Measurements from ENCODE around the gene KRI1.

KRI1 gene

DNA sequence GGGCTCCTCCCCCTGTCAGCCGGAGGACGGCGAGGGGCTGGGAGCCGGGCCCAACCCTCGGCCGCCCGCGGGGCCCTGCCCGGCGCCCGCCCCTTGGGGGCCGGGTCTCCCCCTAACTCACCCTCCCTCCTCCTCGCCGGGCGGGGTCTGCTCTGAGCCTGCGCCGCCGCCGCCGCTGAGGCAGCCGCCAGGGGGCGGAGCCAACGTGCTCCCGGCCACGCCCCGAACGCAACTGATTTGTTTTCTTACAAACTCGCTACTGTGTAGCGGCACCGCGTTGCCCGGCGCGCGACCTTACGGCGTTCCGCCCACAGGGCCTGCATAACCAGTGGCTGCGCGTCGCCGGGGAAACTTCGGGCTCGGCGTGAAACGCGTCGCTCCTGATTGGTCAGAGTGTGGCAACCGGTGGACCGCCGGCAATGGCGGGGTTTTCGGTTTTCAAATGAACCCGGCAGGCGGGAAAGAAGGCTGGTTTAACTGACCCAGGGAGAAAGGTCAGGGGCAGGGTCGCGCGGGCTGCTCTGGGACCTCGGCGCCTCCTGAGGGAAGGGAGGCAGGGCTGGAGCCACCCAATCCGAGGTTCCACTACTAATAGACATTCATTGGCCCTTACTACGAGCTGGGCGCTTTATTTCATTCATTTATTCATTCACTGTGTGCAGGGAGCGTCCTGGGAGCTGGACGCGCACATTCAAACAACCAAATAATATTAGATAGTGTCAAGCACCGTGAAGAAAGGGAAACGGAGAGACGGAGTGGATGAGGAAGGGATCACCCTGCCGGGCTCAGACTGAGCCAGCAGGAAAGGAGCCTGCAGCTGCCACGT is 3.2 kb upstream of the KRI1 start, which contains the start of gene CDKN2D:
Gene CDKN2D, minus strand, starts transcription at position 154 of the 826 bp plus-strand sequence. CDS start 326 bp downstream, outside the sequence.
- Histone ChIP-seq H3K36me3 (ENCODE audit: control insufficient read depth, low read depth, low read length) (no peaks in the 10 kb centered on the region), H3K4me3 (ENCODE audit: low read length) (peak within 1 kb of the TSS; percentile 80), H3K9ac (ENCODE audit: low read length) (peak within 1 kb of the TSS; percentile 98), H3K9me3 (ENCODE audit: control insufficient read depth, low read depth, low read length) (no peaks in the 10 kb centered on the region), H3K4me1 (ENCODE audit: control insufficient read depth, low read depth, low read length) (peaks cover 9% of the 10 kb centered on the region), H3K27me3 (ENCODE audit: control insufficient read depth, insufficient read depth, low read length) (peaks cover 18% of the 10 kb centered on the region), H3K27ac (ENCODE audit: low read length) (peak within 1 kb of the TSS; percentile 78)

DNA sequence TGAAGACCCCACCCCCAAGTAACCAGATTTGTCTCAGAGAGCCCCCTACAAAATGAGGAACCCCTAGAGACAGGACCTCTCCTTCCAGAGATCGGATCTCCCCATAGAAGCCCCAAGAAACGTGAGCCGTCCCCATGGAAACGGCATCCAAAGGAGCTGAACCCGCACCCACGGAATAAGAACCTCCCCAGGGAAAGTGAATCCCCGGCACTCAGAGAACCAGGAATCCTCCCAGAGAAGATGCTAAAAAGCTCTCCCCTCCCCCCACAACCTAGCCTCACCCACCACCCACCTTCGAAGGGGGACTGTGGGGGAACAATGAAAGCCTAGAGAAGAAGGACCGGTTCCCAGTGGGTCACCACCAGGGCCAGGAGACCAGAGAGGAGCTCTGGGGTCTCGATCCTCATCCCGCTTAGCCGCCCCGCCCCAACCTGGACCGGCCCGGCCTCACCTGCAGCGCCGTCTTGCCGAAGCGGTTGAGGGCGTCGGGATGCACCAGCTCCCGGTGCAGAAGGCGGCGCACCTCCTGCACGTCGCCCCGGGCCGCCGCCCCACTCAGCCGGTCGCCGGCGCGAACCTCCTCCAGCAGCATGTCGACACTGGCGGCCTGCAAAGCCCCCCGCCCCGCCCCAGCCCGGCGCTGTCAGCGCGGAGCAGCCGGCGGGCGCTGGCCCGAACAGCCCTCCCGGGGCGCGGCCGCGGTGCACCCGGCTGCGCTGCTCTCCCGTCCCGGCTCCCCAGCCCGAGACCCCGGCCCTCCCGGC is 2.4 kb upstream of the KRI1 start:
- Histone ChIP-seq H3K9ac (ENCODE audit: low read length) (peak overlapping the region; percentile 27), H3K27ac (ENCODE audit: low read length) (no peak overlapping the region), H3K4me3 (ENCODE audit: low read length) (peak overlapping the region; percentile 55), H3K36me3 (ENCODE audit: control insufficient read depth, low read depth, low read length) (no peaks in the 10 kb centered on the region), H3K27me3 (ENCODE audit: control insufficient read depth, insufficient read depth, low read length) (peaks cover 18% of the 10 kb centered on the region), H3K9me3 (ENCODE audit: control insufficient read depth, low read depth, low read length) (no peaks in the 10 kb centered on the region), H3K4me1 (ENCODE audit: control insufficient read depth, low read depth, low read length) (peaks cover 9% of the 10 kb centered on the region)

DNA sequence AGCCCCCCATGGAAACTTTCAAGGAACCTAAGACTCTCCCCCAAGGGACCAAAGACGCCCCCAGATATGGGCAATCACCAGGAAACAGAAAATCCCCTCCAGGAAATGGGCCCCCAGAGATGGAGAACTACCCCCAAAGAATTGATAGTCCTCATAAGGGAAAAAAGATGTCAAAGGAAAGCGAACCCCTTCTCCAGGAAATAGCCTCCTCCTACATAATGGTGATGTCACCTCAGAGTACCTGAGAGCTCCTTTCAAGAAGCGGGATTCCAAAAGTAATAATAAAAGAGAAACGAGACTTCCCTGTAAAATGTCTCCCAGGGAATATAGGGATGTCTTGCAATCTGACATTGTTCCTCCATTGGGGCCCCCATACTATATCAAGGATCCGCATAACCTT is 1.8 kb upstream of the KRI1 start:
- Histone ChIP-seq H3K27ac (ENCODE audit: low read length) (no peak overlapping the region), H3K4me1 (ENCODE audit: control insufficient read depth, low read depth, low read length) (peaks cover 9% of the 10 kb centered on the region), H3K4me3 (ENCODE audit: low read length) (peak overlapping the region; percentile 55), H3K9me3 (ENCODE audit: control insufficient read depth, low read depth, low read length) (no peaks in the 10 kb centered on the region), H3K9ac (ENCODE audit: low read length) (peak overlapping the region; percentile 27), H3K36me3 (ENCODE audit: control insufficient read depth, low read depth, low read length) (peaks cover 1% of the 10 kb centered on the region), H3K27me3 (ENCODE audit: control insufficient read depth, insufficient read depth, low read length) (peaks cover 18% of the 10 kb centered on the region)

DNA sequence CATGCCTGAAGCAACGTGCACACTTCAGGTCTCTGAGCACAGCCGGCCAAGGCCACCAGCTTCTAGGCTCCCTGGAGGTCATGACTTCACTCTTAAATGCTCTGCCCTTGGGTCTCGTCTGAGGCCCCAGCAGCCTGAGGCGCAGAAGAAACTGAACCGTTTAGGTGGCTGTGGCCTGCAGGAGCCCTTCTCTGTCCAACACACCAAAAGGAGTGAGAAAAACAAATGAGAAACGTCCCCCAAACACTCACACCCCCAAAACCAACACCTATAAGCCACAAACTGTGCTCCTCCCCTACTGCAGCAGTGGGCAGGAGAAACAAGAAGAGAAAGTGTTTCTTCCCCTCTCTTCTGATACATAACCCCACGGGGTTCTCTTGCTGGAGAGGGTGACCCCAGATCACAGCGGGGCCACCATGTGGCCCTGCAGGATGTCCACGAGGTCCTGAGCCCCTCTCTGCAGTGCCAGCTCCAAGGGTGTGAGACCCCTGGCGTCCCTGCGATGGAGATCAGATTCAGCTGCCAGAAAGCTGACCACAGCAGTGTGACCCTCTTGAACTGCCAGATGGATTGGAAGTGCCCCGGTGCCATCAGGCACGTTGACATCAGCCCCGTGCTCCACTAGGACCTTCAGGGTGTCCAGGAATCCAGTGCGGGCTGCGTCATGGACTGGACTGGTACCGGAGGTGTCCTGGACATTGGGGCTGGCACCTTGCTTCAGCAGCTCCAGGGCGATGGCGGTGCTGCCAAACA is 1.0 kb upstream of the KRI1 start:
- peaks cover 18% of the 10 kb centered on the region for H3K27me3 ChIP-seq (ENCODE audit: control insufficient read depth, insufficient read depth, low read length)
- peak overlapping the region; percentile 90 for H3K4me3 ChIP-seq (ENCODE audit: low read length)
- H3K9ac ChIP-seq (ENCODE audit: low read length), result no peak overlapping the region
- peaks cover 9% of the 10 kb centered on the region for H3K4me1 ChIP-seq (ENCODE audit: control insufficient read depth, low read depth, low read length)
- H3K36me3 ChIP-seq (ENCODE audit: control insufficient read depth, low read depth, low read length), result peaks cover 4% of the 10 kb centered on the region
- no peak overlapping the region for H3K27ac ChIP-seq (ENCODE audit: low read length)
- no peaks in the 10 kb centered on the region for H3K9me3 ChIP-seq (ENCODE audit: control insufficient read depth, low read depth, low read length)

DNA sequence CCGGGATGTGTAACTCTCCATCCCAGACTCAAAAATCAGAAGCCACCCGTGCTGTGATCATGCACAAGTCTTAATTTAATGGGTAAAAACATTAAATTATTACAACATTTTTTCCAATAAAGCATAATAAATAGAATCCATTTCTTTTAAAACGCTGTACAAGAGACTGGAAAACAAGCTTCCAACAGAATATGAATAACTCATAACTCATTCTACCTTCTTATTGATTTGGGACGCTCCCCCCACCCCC is 523 bp upstream of the KRI1 start:
- peaks cover 8% of the 10 kb centered on the region for H3K36me3 ChIP-seq (ENCODE audit: control insufficient read depth, low read depth, low read length)
- H3K27me3 ChIP-seq (ENCODE audit: control insufficient read depth, insufficient read depth, low read length), result peaks cover 18% of the 10 kb centered on the region
- H3K9ac ChIP-seq (ENCODE audit: low read length), result no peak overlapping the region
- H3K4me3 ChIP-seq (ENCODE audit: low read length), result peak overlapping the region; percentile 90
- peaks cover 9% of the 10 kb centered on the region for H3K4me1 ChIP-seq (ENCODE audit: control insufficient read depth, low read depth, low read length)
- no peaks in the 10 kb centered on the region for H3K9me3 ChIP-seq (ENCODE audit: control insufficient read depth, low read depth, low read length)
- no peak overlapping the region for H3K27ac ChIP-seq (ENCODE audit: low read length)

DNA sequence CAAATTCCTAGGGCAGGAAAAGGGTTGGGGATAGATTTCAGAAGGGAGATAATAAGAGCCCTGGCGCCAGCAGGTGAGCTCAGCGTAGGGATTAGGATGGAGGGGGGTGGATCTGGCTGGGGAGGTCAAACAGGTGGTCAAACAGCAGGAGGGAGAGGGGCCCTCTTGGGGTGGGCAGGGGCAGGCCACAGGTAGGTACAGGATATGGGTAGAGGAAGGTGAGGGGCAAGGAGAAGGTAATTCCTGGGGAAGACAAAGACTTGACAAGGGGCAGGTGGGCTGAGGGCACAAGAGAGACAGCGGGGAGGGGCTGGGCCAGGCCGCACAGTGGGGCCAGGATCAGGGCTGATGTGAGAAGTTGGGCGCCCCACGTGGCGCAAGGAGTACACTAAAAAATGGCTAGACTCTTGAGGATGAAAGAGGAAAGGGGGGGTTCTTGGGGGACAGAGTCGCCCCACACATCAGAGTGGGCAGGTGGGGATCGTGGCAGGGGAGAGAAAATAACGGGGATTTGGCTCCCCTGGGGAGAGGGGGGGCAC is 713 bp downstream of the KRI1 start:
- H3K27me3 ChIP-seq (ENCODE audit: control insufficient read depth, insufficient read depth, low read length), result peaks cover 18% of the 10 kb centered on the region
- peak overlapping the region; percentile 90 for H3K4me3 ChIP-seq (ENCODE audit: low read length)
- peak overlapping the region; percentile 95 for H3K9ac ChIP-seq (ENCODE audit: low read length)
- peaks cover 21% of the 10 kb centered on the region for H3K36me3 ChIP-seq (ENCODE audit: control insufficient read depth, low read depth, low read length)
- peaks cover 9% of the 10 kb centered on the region for H3K4me1 ChIP-seq (ENCODE audit: control insufficient read depth, low read depth, low read length)
- H3K9me3 ChIP-seq (ENCODE audit: control insufficient read depth, low read depth, low read length), result no peaks in the 10 kb centered on the region
- H3K27ac ChIP-seq (ENCODE audit: low read length), result peak overlapping the region; percentile 88

DNA sequence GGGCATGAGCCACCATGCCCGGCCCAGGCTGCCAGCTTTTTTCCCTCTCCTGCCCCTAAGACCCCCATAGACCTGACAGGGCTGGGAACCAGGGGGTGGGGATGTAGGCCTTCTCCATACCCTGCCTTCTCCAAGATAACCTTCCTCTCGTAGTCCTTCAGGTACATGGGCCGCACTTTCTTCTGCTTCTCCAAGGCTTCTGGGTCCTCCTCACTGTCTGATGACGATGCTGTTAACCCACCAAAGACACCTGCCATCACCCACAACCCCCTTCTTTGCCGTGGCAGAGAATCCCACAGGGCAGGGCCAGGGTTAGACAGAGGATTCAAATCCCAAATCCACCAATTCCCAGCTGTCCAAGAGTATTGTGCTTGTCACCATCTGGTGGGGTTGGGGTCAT is 3.2 kb downstream of the KRI1 start:
- no peaks in the 10 kb centered on the region for H3K9me3 ChIP-seq (ENCODE audit: control insufficient read depth, low read depth, low read length)
- H3K4me1 ChIP-seq (ENCODE audit: control insufficient read depth, low read depth, low read length), result peaks cover 3% of the 10 kb centered on the region
- H3K9ac ChIP-seq (ENCODE audit: low read length), result no peak overlapping the region
- H3K27me3 ChIP-seq (ENCODE audit: control insufficient read depth, insufficient read depth, low read length), result peaks cover 11% of the 10 kb centered on the region
- H3K36me3 ChIP-seq (ENCODE audit: control insufficient read depth, low read depth, low read length), result peaks cover 43% of the 10 kb centered on the region
- no peak overlapping the region for H3K4me3 ChIP-seq (ENCODE audit: low read length)
- H3K27ac ChIP-seq (ENCODE audit: low read length), result no peak overlapping the region

DNA sequence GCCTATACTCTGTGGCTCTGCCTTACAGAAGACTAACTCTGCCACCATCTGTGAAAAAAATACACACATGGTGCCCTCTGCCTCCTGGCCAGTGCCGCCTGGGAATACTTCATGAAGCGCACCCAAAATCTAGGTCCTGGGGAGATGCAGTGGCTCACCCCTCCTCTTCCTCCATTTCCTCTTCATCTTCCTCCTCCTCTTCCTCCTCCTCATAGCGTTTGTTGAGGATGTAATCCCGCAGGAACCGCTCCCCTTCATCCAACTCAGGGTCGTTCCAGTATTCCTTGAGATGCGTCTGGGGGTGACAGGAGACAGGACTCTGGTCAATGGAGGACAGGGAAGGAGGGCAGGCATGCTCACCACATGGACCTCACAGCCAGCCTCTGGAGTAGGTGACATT is 5.7 kb downstream of the KRI1 start:
- Histone ChIP-seq H3K9ac (ENCODE audit: low read length) (no peak overlapping the region), H3K4me1 (ENCODE audit: control insufficient read depth, low read depth, low read length) (no peaks in the 10 kb centered on the region), H3K36me3 (ENCODE audit: control insufficient read depth, low read depth, low read length) (peaks cover 57% of the 10 kb centered on the region), H3K9me3 (ENCODE audit: control insufficient read depth, low read depth, low read length) (no peaks in the 10 kb centered on the region), H3K4me3 (ENCODE audit: low read length) (no peak overlapping the region), H3K27ac (ENCODE audit: low read length) (no peak overlapping the region), H3K27me3 (ENCODE audit: control insufficient read depth, insufficient read depth, low read length) (no peaks in the 10 kb centered on the region)

DNA sequence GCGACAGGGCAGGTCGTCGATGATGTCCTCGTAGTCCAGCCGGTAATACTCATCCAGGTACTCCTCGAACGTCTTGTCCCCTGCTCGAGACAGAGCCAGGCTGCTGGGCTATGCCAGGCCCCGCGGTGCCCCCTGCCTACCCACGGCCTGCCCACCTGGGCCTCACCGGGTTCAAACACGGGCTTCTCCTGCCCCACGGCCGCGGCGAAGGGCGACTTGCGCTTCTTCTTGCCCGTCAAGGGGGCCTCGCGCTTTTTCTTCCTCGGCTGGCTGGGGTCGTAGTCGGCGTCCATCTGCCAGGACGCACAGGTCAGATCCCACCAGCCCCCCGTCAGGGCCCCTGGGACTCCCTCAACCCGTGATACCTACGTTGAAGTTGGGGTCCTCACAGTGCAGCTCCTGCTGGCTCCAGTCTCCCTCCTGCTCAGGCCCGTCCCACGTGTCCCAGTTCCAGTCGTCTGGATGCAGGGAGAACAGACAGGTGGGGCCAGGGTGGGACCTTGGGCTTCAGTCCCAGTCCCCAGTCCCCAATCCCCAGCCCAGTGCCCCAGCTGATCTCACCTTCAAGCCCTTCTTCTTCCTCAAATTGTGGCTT is 8.1 kb downstream of the KRI1 start:
- H3K27me3 ChIP-seq (ENCODE audit: control insufficient read depth, insufficient read depth, low read length), result no peaks in the 10 kb centered on the region
- peaks cover 78% of the 10 kb centered on the region for H3K36me3 ChIP-seq (ENCODE audit: control insufficient read depth, low read depth, low read length)
- H3K27ac ChIP-seq (ENCODE audit: low read length), result no peak overlapping the region
- no peaks in the 10 kb centered on the region for H3K4me1 ChIP-seq (ENCODE audit: control insufficient read depth, low read depth, low read length)
- H3K4me3 ChIP-seq (ENCODE audit: low read length), result no peak overlapping the region
- H3K9ac ChIP-seq (ENCODE audit: low read length), result no peak overlapping the region
- H3K9me3 ChIP-seq (ENCODE audit: control insufficient read depth, low read depth, low read length), result no peaks in the 10 kb centered on the region

DNA sequence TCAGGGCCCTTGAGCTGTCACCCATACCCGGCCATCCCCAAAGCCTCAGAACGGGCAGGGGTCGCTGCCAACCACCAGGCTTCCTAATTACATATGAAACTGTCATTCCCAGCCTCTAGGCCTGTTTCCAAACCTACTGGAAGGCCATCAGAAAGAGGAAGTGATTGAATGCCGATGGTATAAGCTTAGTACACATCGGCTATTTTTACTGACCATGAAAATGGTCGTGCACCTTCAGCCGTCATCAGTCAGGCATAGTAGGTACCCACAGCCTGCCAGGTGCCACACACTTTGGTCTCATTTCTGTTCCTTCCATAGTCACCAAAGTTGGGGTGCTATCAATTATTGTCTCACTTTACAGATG is 10.2 kb downstream of the KRI1 start:
- Histone ChIP-seq H3K27ac (ENCODE audit: low read length) (no peak overlapping the region), H3K9ac (ENCODE audit: low read length) (no peak overlapping the region), H3K4me1 (ENCODE audit: control insufficient read depth, low read depth, low read length) (no peaks in the 10 kb centered on the region), H3K4me3 (ENCODE audit: low read length) (no peak overlapping the region), H3K27me3 (ENCODE audit: control insufficient read depth, insufficient read depth, low read length) (no peaks in the 10 kb centered on the region), H3K9me3 (ENCODE audit: control insufficient read depth, low read depth, low read length) (no peaks in the 10 kb centered on the region), H3K36me3 (ENCODE audit: control insufficient read depth, low read depth, low read length) (peaks cover 69% of the 10 kb centered on the region)

Data from iPS-18a (cell line).